ENCODE measurements around the gene SORCS1.

The SORCS1 gene

DNA sequence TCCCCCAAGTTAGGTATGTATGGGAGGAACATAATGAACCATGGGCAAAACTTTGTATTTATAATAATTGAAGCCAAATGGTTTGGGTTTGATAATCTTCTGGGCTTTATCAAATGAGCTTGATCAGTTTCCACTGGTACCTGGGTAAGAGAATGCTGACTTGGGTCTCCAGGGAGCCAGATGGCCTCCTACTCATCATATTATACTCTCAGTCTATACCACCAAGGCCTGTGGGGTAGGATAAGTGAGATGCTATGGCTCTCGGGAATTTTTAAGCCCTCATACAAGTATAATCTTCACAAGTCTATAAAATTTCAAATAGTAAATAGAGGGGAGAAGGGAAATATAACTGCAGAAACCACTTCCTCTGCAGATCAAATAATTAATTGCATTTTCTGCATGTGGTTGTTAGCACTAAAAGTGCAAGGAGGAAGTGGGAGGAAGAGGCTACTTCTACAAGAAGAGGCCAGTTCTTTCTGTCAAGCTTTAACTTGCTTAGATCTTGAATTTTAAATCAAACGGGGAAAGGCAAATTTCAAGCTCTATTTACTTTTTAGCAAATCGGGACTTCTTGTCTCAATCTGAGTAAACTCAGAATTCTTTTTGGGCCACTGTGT, 349.0 kb downstream of the SORCS1 start:
- no peak for DNase-seq (ENCODE audit: low spot score)

DNA sequence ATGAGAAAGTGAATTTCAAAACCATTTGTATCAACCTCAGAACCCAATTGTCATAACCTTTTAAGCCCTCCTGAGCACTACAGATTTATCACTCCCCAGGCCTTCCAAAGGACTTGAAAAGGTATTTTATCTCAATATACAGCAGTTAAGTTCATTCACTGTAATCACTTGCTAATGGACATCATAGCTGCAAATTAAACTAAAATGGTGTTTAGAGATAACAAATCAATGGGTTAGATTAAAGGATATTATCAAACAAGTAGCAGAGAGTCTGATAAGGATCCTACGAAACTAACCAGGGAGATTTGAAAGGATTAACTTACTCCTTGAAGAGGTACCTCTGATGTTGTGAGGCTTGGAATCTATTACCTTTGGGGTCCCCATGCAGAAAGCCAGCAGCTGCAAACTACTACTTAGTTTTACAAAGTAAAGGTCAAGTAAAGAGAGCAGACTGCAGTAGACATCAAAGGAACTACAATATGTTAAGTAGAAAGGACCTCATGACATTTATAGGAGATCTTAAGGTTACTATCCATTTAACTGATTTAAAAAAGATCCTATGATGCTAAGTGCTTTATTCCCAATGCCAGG, 359.4 kb downstream of the SORCS1 start:
- DNase-seq (ENCODE audit: low spot score) = no peak

GRCh38 chr10:106802949-106803348, 361.6 kb downstream of the SORCS1 start:
- no peak for DNase-seq (ENCODE audit: low spot score)

DNA sequence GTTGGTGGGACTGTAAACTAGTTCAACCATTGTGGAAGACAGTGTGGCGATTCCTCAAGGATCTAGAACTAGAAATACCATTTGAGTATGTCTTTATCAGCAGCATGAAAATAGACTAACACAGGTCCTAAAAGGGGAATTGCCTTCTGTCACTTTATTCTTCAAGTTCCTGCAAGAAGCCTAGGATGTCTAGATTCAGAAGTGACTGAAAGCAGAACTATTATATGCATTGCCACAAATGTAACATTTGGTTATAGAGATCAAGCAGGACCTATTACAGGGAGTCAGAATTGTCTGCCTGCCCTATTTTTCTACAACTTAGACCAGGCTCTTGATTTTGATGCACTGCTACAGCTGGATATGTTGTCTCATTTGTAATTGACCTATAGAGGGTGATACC, 364.7 kb downstream of the SORCS1 start:
- DNase-seq (ENCODE audit: low spot score) = no peak

DNA sequence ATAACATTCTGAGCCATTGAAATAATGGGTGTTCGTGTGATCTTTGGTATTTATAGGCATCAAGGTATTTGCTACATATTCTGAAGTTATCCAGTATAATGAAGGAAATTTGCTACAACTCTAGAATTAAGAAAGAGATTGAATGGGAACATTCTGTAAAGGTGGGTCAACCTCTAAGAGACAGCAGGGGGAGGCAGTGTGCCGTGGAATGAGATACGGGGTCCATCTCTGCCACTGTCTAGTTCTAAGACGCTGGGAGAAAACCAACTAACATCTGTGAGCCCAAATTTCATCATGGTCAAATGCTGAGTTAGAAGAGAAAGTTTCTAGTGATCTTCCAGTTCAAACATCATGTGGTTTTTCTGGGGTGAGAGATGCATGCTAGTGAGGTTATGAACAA, 368.9 kb downstream of the SORCS1 start:
- DNase-seq (ENCODE audit: low spot score) = no peak

DNA sequence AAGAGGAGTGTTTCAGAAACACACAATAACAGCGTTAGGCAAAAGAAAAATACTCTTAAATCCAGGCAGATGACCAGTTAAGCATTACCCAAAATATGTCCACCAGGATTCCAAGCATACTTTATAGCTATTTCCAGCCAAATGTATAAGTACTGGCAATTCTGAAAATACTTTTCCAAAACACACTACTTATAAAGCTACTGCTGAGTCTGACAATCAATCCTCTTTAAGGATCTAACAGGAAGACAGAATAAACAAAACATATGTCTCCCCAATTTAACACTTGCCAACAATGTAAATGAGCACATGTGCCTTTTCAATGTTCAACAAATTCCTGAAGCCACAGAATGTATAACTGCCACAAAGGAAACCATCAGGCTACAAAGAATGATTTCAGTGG, 370.9 kb downstream of the SORCS1 start:
- DNase-seq (ENCODE audit: low spot score) = no peak

DNA sequence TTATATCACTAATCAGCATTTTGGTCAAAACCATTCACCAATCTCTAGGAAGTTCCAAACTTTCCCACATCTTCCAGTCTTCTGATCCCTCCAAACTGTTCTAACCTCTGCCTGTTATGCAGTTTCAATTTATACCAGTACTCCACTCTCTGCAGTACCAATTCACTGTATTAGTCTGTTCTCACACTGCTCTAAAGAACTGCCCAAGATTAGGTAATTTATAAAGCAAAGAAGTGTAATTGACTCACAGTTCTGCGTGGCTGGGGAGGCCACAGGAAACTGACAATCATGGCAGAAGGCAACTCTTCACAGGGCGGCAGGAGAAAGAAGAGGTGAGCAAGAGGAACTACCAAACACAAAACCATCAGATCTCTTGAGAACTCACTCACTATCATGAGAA, 374.9 kb downstream of the SORCS1 start:
- DNase-seq (ENCODE audit: low spot score) = no peak

DNA sequence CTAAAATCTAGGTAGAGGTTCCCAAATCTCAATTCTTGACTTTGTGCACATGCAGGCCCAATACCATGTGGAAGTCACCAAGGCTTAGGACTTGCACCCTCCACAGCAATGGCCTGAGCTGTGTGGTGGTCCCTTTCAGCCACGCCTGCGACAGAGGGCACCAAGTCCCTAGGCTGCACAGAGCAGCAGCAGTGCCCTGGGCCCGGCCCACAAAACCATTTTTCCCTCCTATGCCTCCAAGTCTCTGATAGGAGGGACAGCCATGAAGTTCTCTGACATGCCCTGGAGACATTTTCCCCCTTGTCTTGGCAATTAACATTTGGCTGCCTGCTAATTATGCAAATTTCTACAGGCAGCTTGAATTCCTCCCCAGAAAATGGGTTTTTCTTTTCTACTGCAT, 375.5 kb downstream of the SORCS1 start:
- DNase-seq (ENCODE audit: low spot score) = no peak

GRCh38 chr10:106785528-106785927, 379.0 kb downstream of the SORCS1 start:
- no peak for DNase-seq (ENCODE audit: low spot score)

GRCh38 chr10:106780632-106781031, 383.9 kb downstream of the SORCS1 start:
- DNase-seq (ENCODE audit: low spot score) = no peak

DNA sequence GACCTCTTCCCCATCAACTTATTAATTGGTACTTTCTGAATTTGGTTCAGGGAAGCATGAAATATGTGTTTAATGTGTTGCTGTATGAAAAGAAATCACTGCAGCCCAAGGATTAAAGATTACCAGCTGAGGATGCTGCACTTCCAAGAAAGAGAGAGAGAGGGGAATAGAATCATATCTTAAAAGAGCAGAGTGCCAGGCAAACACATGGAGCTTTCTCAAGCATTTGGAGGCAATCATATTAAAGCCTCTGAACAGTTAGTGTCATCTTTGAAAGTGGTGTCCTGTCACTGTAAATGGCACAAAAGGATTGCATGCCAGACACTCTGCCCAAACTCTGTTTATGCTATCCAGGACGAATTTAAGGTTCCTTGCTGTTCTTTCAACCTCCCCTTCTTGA, 386.7 kb downstream of the SORCS1 start:
- DNase-seq (ENCODE audit: low spot score) = no peak

DNA sequence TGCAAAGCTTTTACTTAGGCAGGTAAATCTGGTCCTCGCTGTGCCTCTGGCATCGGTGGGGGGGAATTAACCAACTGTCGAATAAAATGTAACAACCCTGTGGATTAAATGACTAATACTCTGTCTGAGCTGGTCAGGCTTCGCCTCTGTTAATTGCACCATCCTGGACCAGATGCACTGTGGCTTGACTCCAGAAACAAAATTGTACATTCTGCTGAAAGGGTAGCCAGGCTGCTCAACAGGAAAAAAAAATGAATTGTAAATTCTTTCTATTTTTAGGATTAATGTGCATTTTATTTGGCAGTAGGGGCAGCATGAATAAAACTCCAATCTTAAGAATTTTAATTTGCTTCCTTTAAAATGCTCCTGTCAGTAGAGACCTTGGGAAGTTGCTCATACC, 389.4 kb downstream of the SORCS1 start:
- DNase-seq (ENCODE audit: low spot score) = no peak

GRCh38 chr10:106772957-106773356, 391.5 kb downstream of the SORCS1 start:
- no peak for DNase-seq (ENCODE audit: low spot score)

- DNase-seq (ENCODE audit: low spot score) = no peak
Observed at GRCh38 chr10:106771154-106771553, 393.4 kb downstream of the SORCS1 start.

- DNase-seq (ENCODE audit: low spot score) = no peak
Observed at GRCh38 chr10:106768204-106768603, 396.3 kb downstream of the SORCS1 start.

GRCh38 chr10:106765928-106766327, 398.6 kb downstream of the SORCS1 start:
- DNase-seq (ENCODE audit: low spot score) = no peak

- DNase-seq (ENCODE audit: low spot score) = no peak
Observed at GRCh38 chr10:106765241-106765754, 399.2 kb downstream of the SORCS1 start.

DNA sequence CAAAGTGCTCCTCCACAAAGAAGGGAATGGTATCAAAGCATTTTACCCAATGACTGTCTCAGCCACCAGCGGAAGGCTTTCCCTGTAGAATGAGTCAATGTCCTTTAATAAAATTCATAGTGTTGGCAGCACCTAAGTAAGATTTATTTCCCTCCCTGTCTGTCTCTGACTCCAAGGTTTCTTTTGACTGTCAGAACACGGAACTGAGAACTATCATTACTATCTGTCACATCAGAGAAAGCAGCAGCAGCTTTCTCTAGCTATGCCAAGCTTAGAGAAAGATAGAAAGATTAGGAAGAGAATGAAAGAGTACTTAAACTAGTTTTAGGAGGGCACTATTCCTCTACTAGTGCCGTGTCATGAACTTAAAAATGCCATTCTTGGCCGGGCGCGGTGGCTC, 400.1 kb downstream of the SORCS1 start:
- no peak for DNase-seq (ENCODE audit: low spot score)

DNA sequence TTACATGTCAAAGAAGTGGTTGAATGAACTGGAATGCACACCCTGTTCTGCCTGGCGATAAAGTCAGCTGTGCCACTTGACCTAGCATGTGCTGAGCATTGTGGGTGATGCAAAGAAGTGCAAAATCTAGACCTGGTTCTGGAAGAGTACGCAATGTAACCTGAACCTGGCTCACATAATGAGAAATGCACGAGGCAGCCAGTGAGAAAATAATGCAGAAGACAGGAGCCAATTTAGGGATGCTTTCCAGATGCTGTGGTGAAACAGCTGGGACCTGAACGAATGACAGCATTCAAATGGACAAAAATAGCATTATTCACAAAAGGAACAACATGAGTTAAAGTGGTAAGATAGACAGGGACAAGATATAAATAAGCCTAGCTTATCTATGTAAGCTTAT, 402.6 kb downstream of the SORCS1 start:
- no peak for DNase-seq (ENCODE audit: low spot score)

GRCh38 chr10:106757521-106757920, 407.0 kb downstream of the SORCS1 start:
- DNase-seq (ENCODE audit: low spot score) = no peak

GRCh38 chr10:106751091-106751490, 413.4 kb downstream of the SORCS1 start:
- no peak for DNase-seq (ENCODE audit: low spot score)

DNA sequence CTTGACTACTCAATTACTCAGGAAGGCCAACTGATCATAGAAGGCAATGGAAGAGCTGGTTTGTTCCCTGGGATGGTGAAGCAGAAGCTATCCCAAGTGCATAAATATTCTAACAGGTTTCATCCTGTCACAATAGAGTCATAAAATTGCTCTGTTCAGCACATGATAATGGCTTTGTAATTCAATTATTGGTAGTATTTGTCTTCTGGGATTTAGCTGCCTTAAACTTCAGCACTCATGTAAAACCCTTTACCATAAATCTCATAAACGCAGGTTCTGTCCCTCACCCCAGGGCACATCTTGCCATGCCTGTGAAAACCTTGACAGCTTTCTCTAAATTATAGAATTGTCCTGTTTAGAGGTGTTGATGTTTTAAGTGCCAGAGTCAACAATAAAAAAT, 417.6 kb downstream of the SORCS1 start:
- no peak for DNase-seq (ENCODE audit: low spot score)

DNA sequence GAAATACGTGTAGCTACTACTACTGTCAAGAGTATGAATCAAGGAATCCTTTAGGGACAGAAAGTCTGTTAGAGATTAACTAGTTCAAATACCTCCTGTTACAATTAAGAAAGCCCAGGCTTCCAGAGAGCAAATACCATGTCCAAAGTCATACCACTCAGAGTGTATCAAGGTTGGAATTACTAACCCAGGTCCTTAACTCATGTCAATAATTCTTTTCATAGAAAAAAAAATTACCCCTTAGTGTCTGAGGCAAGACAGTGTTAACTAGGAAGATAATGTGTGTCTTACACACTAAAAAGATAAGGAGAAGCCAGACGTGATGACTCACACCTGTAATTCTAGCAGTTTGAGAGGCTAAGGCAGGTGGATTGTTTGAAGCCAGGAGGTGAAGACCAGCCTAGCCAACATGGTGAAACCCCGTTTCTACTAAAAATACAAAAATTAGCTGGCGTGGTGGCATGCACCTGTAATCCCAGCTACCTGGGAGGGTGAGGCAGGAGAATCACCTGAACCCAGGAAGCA, 423.4 kb downstream of the SORCS1 start:
- no peak for DNase-seq (ENCODE audit: low spot score)

- DNase-seq (ENCODE audit: low spot score) = no peak
Observed at GRCh38 chr10:106740071-106740470, 424.4 kb downstream of the SORCS1 start.

All from AG20443 (cell line).